HCT116 (cell line): Measurements from ENCODE around the gene LRBA. TPM values are rescaled to one million over a fixed set of nuclear protein-coding genes. Genes with fewer than 3 reads are reported as not detected.

Experiments used
- ATAC-seq: fragments of 200-7000 bp; cut with Tn5 transposase; 2 replicates; pipeline ENCODE4 v1.9.1; 2020; ENCODE audit warnings: mild to moderate bottlenecking, moderate library complexity
- BruUV-seq: library from RNA; stranded (reverse); fragments of 400-500 nt; replicated peaks from 2 replicates; lab custom pipeline; 2021; lab: Mats Ljungman, UMichigan
- CTCF ChIA-PET: fragments of 300-600 bp; sonication (Branson Sonifier 250); formaldehyde crosslinking; loops from one replicate; lab custom pipeline; 2021; ENCODE audit warnings: antibody characterized with exemption; lab: Charles Lee
- POLR2A ChIA-PET: fragments of 300-600, 350-600 bp; sonication (Branson Sonifier 250); formaldehyde crosslinking; loops from one replicate; lab custom pipeline; 2021; ENCODE audit warnings: antibody characterized with exemption; lab: Charles Lee
- RAD21 ChIA-PET, 2 experiments: fragments of 300-600 bp; sonication (Branson Sonifier 250); formaldehyde crosslinking; loops; one replicate each; lab custom pipeline; 2023; ENCODE audit warnings: low total read pairs in 2 of 2; ENCODE audit not compliant: uncharacterized antibody in 2 of 2, unreplicated experiment in 2 of 2, low non-redundant PET in 1 of 2; lab: Charles Lee
- DNase-seq: peaks from one replicate; pipeline ENCODE4 v3.0.0-alpha.2; 2010; ENCODE audit warnings: low read depth, low spot score
- H2AFZ ChIP-seq: fragments of 200-600 bp; shearing (Covaris generic), sonication (generic); 2 replicates; pipeline ENCODE4 v1.6.1; 2017; ENCODE audit warnings: low read depth, mixed run types, mixed read lengths, antibody characterized with exemption, low read length; ENCODE audit not compliant: poor library complexity, severe bottlenecking
- H3K27ac ChIP-seq: 2 replicates; pipeline ENCODE4 v1.5.1; 2012; ENCODE audit warnings: low read depth, low read length
- H3K27me3 ChIP-seq: fragments of 200-600 bp; sonication (generic); 2 replicates; pipeline ENCODE4 v1.6.1; 2016; ENCODE audit warnings: mixed run types, low read length, mixed read lengths; ENCODE audit not compliant: insufficient read depth
- H3K36me3 ChIP-seq, 2 experiments: fragments of 200-500 bp in 1 of 2; fragments of 200-600 bp in 1 of 2; sonication (Bioruptor generic) in 1 of 2; sonication (generic) in 1 of 2; 2 replicates each; pipeline versions ENCODE4 v1.5.1 to v1.6.1; 2014 to 2016; ENCODE audit warnings: low read length in 2 of 2, inconsistent platforms in 1 of 2, mixed read lengths in 1 of 2, mixed run types in 1 of 2; ENCODE audit not compliant: insufficient read depth in 2 of 2, control insufficient read depth in 1 of 2
- H3K4me1 ChIP-seq, 2 experiments: fragments of 200-600 bp in 1 of 2; sonication (generic) in 1 of 2; 2 replicates each; pipeline versions ENCODE4 v1.5.1 to v1.6.1; 2012 to 2017; ENCODE audit warnings: low read length in 2 of 2, inconsistent platforms in 1 of 2, mild to moderate bottlenecking in 1 of 2, mixed read lengths in 1 of 2, mixed run types in 1 of 2, moderate library complexity in 1 of 2; ENCODE audit not compliant: insufficient read depth in 2 of 2, control insufficient read depth in 1 of 2
- H3K4me2 ChIP-seq: fragments of 200-600 bp; sonication (generic); 2 replicates; pipeline ENCODE4 v1.6.1; 2017; ENCODE audit warnings: mixed run types, low read length, mixed read lengths
- H3K4me3 ChIP-seq, 2 experiments: fragments of 200-600 bp in 1 of 2; sonication (generic) in 1 of 2; replicated peaks in 1 of 2; 2 replicates each; pipeline ENCODE4 v1.5.1; 2011 to 2016; ENCODE audit warnings: low read length in 2 of 2, control low read depth in 1 of 2, low read depth in 1 of 2, mild to moderate bottlenecking in 1 of 2, mixed read lengths in 1 of 2, mixed run types in 1 of 2
- H3K79me2 ChIP-seq: fragments of 200-600 bp; sonication (generic); 2 replicates; pipeline ENCODE4 v1.6.1; 2017; ENCODE audit warnings: mild to moderate bottlenecking, mixed run types, low read length, moderate library complexity, mixed read lengths; ENCODE audit not compliant: insufficient read depth
- H3K9ac ChIP-seq: fragments of 200-600 bp; sonication (generic); 2 replicates; pipeline ENCODE4 v1.6.1; 2016; ENCODE audit warnings: low read length, mixed read lengths
- H3K9me2 ChIP-seq: fragments of 200-600 bp; sonication (generic), shearing (Covaris generic); 2 replicates; pipeline ENCODE4 v1.6.1; 2017; ENCODE audit warnings: mixed run types, mild to moderate bottlenecking, moderate library complexity; ENCODE audit not compliant: insufficient read depth
- H3K9me3 ChIP-seq, 2 experiments: fragments of 200-500 bp in 1 of 2; fragments of 200-600 bp in 1 of 2; sonication (Bioruptor generic) in 1 of 2; sonication (generic) in 1 of 2; 2 replicates each; pipeline ENCODE4 v1.6.1; 2014 to 2017; ENCODE audit warnings: low read length in 2 of 2, mixed read lengths in 2 of 2, inconsistent platforms in 1 of 2, low read depth in 1 of 2, mild to moderate bottlenecking in 1 of 2, mixed run types in 1 of 2, moderate library complexity in 1 of 2; ENCODE audit not compliant: control insufficient read depth in 1 of 2, insufficient read depth in 1 of 2
- H4K20me1 ChIP-seq: fragments of 200-600 bp; sonication (generic), shearing (Covaris generic); 2 replicates; pipeline ENCODE4 v1.6.1; 2017; ENCODE audit warnings: mixed run types, mild to moderate bottlenecking, moderate library complexity; ENCODE audit not compliant: insufficient read depth
- ATF3 ChIP-seq: IDR thresholded peaks from 2 replicates; pipeline ENCODE4 v1.6.1; 2012
- CEBPB ChIP-seq: IDR thresholded peaks from 2 replicates; pipeline ENCODE4 v1.6.1; 2012; ENCODE audit warnings: low read depth
- ELF1 ChIP-seq: IDR thresholded peaks from 2 replicates; pipeline ENCODE4 v1.6.1; 2012; ENCODE audit warnings: low read depth, borderline replicate concordance
- EZH2 ChIP-seq: fragments of 200-600 bp; sonication (generic); IDR thresholded peaks from 2 replicates; pipeline ENCODE4 v1.6.1; 2017; ENCODE audit warnings: antibody characterized with exemption, mixed run types
- FOSL1 ChIP-seq: IDR thresholded peaks from 2 replicates; pipeline ENCODE4 v1.6.1; 2012; ENCODE audit warnings: low read depth
- MAX ChIP-seq: IDR thresholded peaks from 2 replicates; pipeline ENCODE4 v1.6.1; 2012
- POLR2AphosphoS5 ChIP-seq: IDR thresholded peaks from 2 replicates; pipeline ENCODE4 v1.6.1; 2011; ENCODE audit warnings: mild to moderate bottlenecking, low read depth, low read length, moderate library complexity
- SIN3A ChIP-seq: IDR thresholded peaks from 2 replicates; pipeline ENCODE4 v1.6.1; 2012; ENCODE audit warnings: low read depth
- SP1 ChIP-seq: IDR thresholded peaks from 2 replicates; pipeline ENCODE4 v1.6.1; 2012; ENCODE audit warnings: low read depth
- SRF ChIP-seq: IDR thresholded peaks from 2 replicates; pipeline ENCODE4 v1.6.1; 2012; ENCODE audit warnings: low read depth
- TCF7L2 ChIP-seq: IDR thresholded peaks from 2 replicates; pipeline ENCODE4 v1.7.0; 2011; ENCODE audit warnings: borderline replicate concordance, inconsistent platforms; ENCODE audit not compliant: insufficient read depth, insufficient read length; ENCODE audit errors: extremely low read depth
- YY1 ChIP-seq: IDR thresholded peaks from 2 replicates; pipeline ENCODE4 v1.6.1; 2011; ENCODE audit warnings: low read length, low read depth, moderate library complexity, mild to moderate bottlenecking; ENCODE audit not compliant: insufficient replicate concordance; ENCODE audit errors: extremely low read depth
- ZBTB33 ChIP-seq: IDR thresholded peaks from 2 replicates; pipeline ENCODE4 v1.6.1; 2011; ENCODE audit warnings: mild to moderate bottlenecking, low read length, moderate library complexity; ENCODE audit not compliant: insufficient replicate concordance; ENCODE audit errors: extremely low read depth
- ZFX ChIP-seq: fragments of 450-650 bp; IDR thresholded peaks from 2 replicates; pipeline ENCODE4 v1.6.1; 2017
- ZNF274 ChIP-seq: fragments of 200-500 bp; sonication (Bioruptor generic); IDR thresholded peaks from 2 replicates; pipeline ENCODE4 v1.6.1; 2014; ENCODE audit warnings: mild to moderate bottlenecking, low read depth, low read length, inconsistent platforms
- intact Hi-C: fragments of 100-400 bp; cut with micrococcal nuclease; formaldehyde crosslinking; loops from 2 replicates; pipeline ENCODE4 v1.10.0; 2022
- total RNA-seq: library from RNA; stranded (reverse); gene quantifications from one replicate; pipeline ENCODE4 v1.2.1, GENCODE V29; 2021; ENCODE audit not compliant: unreplicated experiment
- TF ChIP-seq, protein P1 (sequence below), 3 experiments: fragments of 200-600 bp in 1 of 3; sonication (generic) in 1 of 3; IDR thresholded peaks in 2 of 3; conservative IDR thresholded peaks in 1 of 3; 2 replicates each; pipeline ENCODE4 v1.5.1; 2012 to 2017; ENCODE audit warnings: low read depth in 2 of 3, low read length in 2 of 3, antibody characterized with exemption in 1 of 3, borderline replicate concordance in 1 of 3, control low read depth in 1 of 3, mild to moderate bottlenecking in 1 of 3, mixed read lengths in 1 of 3, mixed run types in 1 of 3, moderate library complexity in 1 of 3; ENCODE audit not compliant: insufficient read depth in 1 of 3

Gene LRBA
- total RNA-seq, 1 experiment from 2014 or later, result 79.8 TPM

GRCh38 chr4:150345207-150345744 is 669.8 kb downstream of the LRBA start:
- H3K79me2 ChIP-seq, result no peaks in the 10 kb centered on the region
- TF ChIP-seq POLR2AphosphoS5 (no peak), SP1 (no peak), ELF1 (no peak), FOSL1 (no peak), TCF7L2 (no peak)
- no peaks in the 10 kb centered on the region for H3K36me3 ChIP-seq
- no peaks in the 10 kb centered on the region for H3K27me3 ChIP-seq
- ChIA-PET POLR2A (no interaction called here), RAD21 (no interaction called here), CTCF (no interaction called here)
- DNase-seq (no peak), ATAC-seq (no peak)
- no TSS peak for BruUV-seq
- no peaks in the 10 kb centered on the region for H3K9me3 ChIP-seq
- H2AFZ ChIP-seq, result no peak overlapping the region
- no peak overlapping the region for H3K4me3 ChIP-seq
- H3K4me1 ChIP-seq, result peaks cover 0 to 13% of the 10 kb centered on the region in 2 experiments; a peak in 2 of 4 replicates
- H3K4me2 ChIP-seq, result no peak overlapping the region
- no peak overlapping the region for H3K27ac ChIP-seq
- intact Hi-C loops, result no loop called here
- H4K20me1 ChIP-seq, result peaks cover 3% of the 10 kb centered on the region; the same call in 1 of the 2 replicates
- H3K9me2 ChIP-seq, result no peaks in the 10 kb centered on the region
- H3K9ac ChIP-seq, result no peak overlapping the region

DNA sequence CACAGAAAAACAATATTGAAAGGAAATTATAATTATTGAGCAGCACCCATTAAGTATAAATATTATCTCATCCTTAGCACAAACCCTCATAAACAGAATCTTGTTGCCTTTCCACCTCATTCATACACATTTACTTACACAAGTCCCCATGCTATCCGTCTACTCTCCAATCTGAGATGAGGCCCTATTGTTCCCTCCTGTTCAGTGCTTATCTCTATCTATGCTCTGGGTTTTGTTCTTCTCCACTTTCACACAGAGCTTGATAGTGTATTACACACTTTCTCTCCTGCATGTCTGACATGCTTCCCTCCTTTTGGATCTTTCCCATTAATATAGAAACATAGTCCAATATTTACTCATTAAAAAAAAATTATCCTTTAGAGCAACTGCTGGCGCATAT is 671.3 kb downstream of the LRBA start:
- H3K9me3 ChIP-seq, result no peaks in the 10 kb centered on the region
- H2AFZ ChIP-seq, result no peak overlapping the region
- H3K79me2 ChIP-seq, result no peaks in the 10 kb centered on the region
- H3K9ac ChIP-seq, result no peak overlapping the region
- H3K4me2 ChIP-seq, result no peak overlapping the region
- H3K27me3 ChIP-seq, result no peaks in the 10 kb centered on the region
- POLR2A ChIA-PET, result no interaction called here
- peaks cover 0 to 12% of the 10 kb centered on the region in 2 experiments; a peak in 2 of 4 replicates for H3K4me1 ChIP-seq
- CTCF ChIA-PET, result no interaction called here
- DNase-seq (no peak), ATAC-seq (no peak)
- H3K4me3 ChIP-seq, result no peak overlapping the region
- RAD21 ChIA-PET, result no interaction called here
- H4K20me1 ChIP-seq, result peaks cover 3% of the 10 kb centered on the region; the same call in 1 of the 2 replicates
- intact Hi-C loops, result no loop called here
- no TSS peak for BruUV-seq
- no peaks in the 10 kb centered on the region for H3K9me2 ChIP-seq
- H3K27ac ChIP-seq, result no peak overlapping the region
- no peaks in the 10 kb centered on the region for H3K36me3 ChIP-seq
- no peak for TF ChIP-seq POLR2AphosphoS5
- no peak for TF ChIP-seq SIN3A
- TF ChIP-seq, protein P1, sequence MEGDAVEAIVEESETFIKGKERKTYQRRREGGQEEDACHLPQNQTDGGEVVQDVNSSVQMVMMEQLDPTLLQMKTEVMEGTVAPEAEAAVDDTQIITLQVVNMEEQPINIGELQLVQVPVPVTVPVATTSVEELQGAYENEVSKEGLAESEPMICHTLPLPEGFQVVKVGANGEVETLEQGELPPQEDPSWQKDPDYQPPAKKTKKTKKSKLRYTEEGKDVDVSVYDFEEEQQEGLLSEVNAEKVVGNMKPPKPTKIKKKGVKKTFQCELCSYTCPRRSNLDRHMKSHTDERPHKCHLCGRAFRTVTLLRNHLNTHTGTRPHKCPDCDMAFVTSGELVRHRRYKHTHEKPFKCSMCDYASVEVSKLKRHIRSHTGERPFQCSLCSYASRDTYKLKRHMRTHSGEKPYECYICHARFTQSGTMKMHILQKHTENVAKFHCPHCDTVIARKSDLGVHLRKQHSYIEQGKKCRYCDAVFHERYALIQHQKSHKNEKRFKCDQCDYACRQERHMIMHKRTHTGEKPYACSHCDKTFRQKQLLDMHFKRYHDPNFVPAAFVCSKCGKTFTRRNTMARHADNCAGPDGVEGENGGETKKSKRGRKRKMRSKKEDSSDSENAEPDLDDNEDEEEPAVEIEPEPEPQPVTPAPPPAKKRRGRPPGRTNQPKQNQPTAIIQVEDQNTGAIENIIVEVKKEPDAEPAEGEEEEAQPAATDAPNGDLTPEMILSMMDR (IDR thresholded peaks at IDR 0.05 in 2 of 3, conservative IDR thresholded peaks at IDR 0.05 in 1 of 3; ENCODE audit: borderline replicate concordance in 1 of 3, insufficient read depth in 1 of 3, low read depth in 2 of 3, low read length in 2 of 3), result no peak
- no peak for TF ChIP-seq ELF1
- TF ChIP-seq SP1, result no peak
- TF ChIP-seq EZH2, result no peak
- no peak for TF ChIP-seq CEBPB
- TF ChIP-seq FOSL1, result no peak
- TF ChIP-seq YY1, result no peak
- TF ChIP-seq ATF3, result no peak
- no peak for TF ChIP-seq MAX
- no peak for TF ChIP-seq ZBTB33
- no peak for TF ChIP-seq ZFX
- TF ChIP-seq SRF, result no peak
- no peak for TF ChIP-seq ZNF274
